Measurements from ENCODE around the gene ELAC1.
"Not testable (repeated sequence)": the region's sequence is repeated elsewhere in the genome, so short reads cannot be mapped to it uniquely, and the experiment has no call there.

Gene ELAC1

GRCh38 chr18:50944245-50944932 lies 23.5 kb upstream of the ELAC1 start:
- Histone ChIP-seq H3K9me3 (ENCODE audit: low read length) (no peaks in the 10 kb centered on the region), H3K4me1 (ENCODE audit: insufficient read depth, low read length) (no peaks in the 10 kb centered on the region), H3K36me3 (ENCODE audit: insufficient read depth, low read length) (no peaks in the 10 kb centered on the region), H3K9ac (ENCODE audit: low read length) (no peak overlapping the region), H3K27ac (ENCODE audit: low read depth, low read length) (no peak overlapping the region), H3K4me3 (ENCODE audit: low read depth in 1 of 2, low read length in 2 of 2) (no peak overlapping the region), H3K27me3 (ENCODE audit: control insufficient read depth in 1 of 2, insufficient read depth in 2 of 2, low read length in 2 of 2) (no peaks in the 10 kb centered on the region)

DNA sequence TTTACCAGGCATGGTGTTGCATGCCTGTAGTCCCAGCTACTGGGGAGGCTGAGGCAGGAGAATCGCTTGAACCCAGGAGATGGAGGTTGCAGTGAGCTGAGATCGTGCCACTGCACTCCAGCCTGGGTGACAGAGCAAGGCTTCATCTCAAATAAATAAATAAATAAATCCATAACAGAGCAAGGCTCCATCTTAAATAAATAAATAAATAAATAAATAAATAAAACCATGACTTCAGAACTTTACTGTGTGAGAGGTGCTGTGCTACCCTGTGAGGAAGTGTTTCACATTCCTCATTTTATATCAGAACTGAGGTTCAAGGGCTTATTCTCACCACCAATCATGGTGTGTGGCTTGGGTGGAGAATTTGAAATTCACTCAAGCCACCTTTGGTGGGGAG lies 21.9 kb upstream of the ELAC1 start:
- H3K27ac ChIP-seq (ENCODE audit: low read depth, low read length); H3K9me3 ChIP-seq (ENCODE audit: low read length); H3K27me3 ChIP-seq (ENCODE audit: control insufficient read depth in 1 of 2, insufficient read depth in 2 of 2, low read length in 2 of 2); H3K4me3 ChIP-seq (ENCODE audit: low read depth in 1 of 2, low read length in 2 of 2); H3K9ac ChIP-seq (ENCODE audit: low read length); H3K36me3 ChIP-seq (ENCODE audit: insufficient read depth, low read length); H3K4me1 ChIP-seq (ENCODE audit: insufficient read depth, low read length): not testable (repeated sequence)

GRCh38 chr18:50947899-50948298 lies 19.9 kb upstream of the ELAC1 start:
- no peaks in the 10 kb centered on the region for H3K9me3 ChIP-seq (ENCODE audit: low read length)
- no peak overlapping the region for H3K9ac ChIP-seq (ENCODE audit: low read length)
- no peak overlapping the region for H3K4me3 ChIP-seq (ENCODE audit: low read depth in 1 of 2, low read length in 2 of 2)
- no peaks in the 10 kb centered on the region for H3K27me3 ChIP-seq (ENCODE audit: control insufficient read depth in 1 of 2, insufficient read depth in 2 of 2, low read length in 2 of 2)
- H3K4me1 ChIP-seq (ENCODE audit: insufficient read depth, low read length), result no peaks in the 10 kb centered on the region
- no peak overlapping the region for H3K27ac ChIP-seq (ENCODE audit: low read depth, low read length)
- H3K36me3 ChIP-seq (ENCODE audit: insufficient read depth, low read length), result no peaks in the 10 kb centered on the region

- Histone ChIP-seq H3K9ac (ENCODE audit: low read length) (no peak overlapping the region), H3K36me3 (ENCODE audit: insufficient read depth, low read length) (no peaks in the 10 kb centered on the region), H3K4me3 (ENCODE audit: low read depth in 1 of 2, low read length in 2 of 2) (no peak overlapping the region), H3K27me3 (ENCODE audit: control insufficient read depth in 1 of 2, insufficient read depth in 2 of 2, low read length in 2 of 2) (no peaks in the 10 kb centered on the region), H3K9me3 (ENCODE audit: low read length) (no peaks in the 10 kb centered on the region), H3K27ac (ENCODE audit: low read depth, low read length) (no peak overlapping the region), H3K4me1 (ENCODE audit: insufficient read depth, low read length) (no peaks in the 10 kb centered on the region)
Measured at GRCh38 chr18:50949185-50949584, 18.7 kb upstream of the ELAC1 start.

DNA sequence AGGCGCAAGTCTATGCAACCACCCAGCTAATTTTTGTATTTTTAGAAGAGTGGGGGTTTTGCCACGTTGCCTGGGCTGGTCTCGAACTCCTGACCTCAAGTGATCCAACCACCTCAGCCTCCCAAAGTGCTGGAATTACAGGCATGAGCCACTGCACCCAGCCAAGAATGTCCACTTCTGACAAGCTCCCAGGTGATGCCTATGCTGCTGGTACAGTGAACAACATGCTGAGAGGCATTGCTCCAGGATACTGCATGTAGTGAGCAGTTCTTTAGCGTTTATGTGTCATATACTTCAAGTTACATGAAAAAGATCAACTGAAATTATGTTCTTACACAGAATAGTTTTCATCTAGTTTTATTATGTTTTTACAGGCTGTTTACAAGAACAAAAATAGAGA lies 17.2 kb upstream of the ELAC1 start:
- Histone ChIP-seq H3K27ac (ENCODE audit: low read depth, low read length) (no peak overlapping the region), H3K4me3 (ENCODE audit: low read depth in 1 of 2, low read length in 2 of 2) (no peak overlapping the region), H3K9ac (ENCODE audit: low read length) (no peak overlapping the region), H3K27me3 (ENCODE audit: control insufficient read depth in 1 of 2, insufficient read depth in 2 of 2, low read length in 2 of 2) (no peaks in the 10 kb centered on the region), H3K4me1 (ENCODE audit: insufficient read depth, low read length) (no peaks in the 10 kb centered on the region), H3K36me3 (ENCODE audit: insufficient read depth, low read length) (no peaks in the 10 kb centered on the region), H3K9me3 (ENCODE audit: low read length) (no peaks in the 10 kb centered on the region)

GRCh38 chr18:50953822-50954221 lies 14.0 kb upstream of the ELAC1 start:
- no peaks in the 10 kb centered on the region for H3K36me3 ChIP-seq (ENCODE audit: insufficient read depth, low read length)
- H3K9ac ChIP-seq (ENCODE audit: low read length), result no peak overlapping the region
- H3K9me3 ChIP-seq (ENCODE audit: low read length), result no peaks in the 10 kb centered on the region
- H3K27ac ChIP-seq (ENCODE audit: low read depth, low read length), result no peak overlapping the region
- H3K4me3 ChIP-seq (ENCODE audit: low read depth in 1 of 2, low read length in 2 of 2), result no peak overlapping the region
- H3K4me1 ChIP-seq (ENCODE audit: insufficient read depth, low read length), result no peaks in the 10 kb centered on the region
- H3K27me3 ChIP-seq (ENCODE audit: control insufficient read depth in 1 of 2, insufficient read depth in 2 of 2, low read length in 2 of 2), result no peaks in the 10 kb centered on the region

DNA sequence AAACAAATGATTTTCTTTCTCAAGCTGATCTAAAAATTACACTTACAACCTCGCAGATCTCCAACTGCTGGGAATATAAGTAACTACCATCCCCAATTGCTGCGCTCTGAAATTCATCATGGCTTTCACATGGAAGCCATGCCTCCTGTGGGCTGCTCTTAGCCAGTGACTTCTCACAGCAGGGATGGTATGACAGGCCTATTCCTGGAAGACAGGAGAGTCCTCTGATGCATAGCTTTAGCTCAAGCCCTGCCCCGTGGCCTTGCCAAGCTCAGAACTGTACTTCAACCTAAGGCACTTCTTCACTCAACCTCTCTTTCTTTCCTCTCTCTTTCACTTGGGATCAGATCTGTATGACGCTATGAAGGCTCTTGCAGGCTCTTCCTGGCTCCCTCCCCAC lies 12.6 kb upstream of the ELAC1 start:
- Histone ChIP-seq H3K36me3 (ENCODE audit: insufficient read depth, low read length) (no peaks in the 10 kb centered on the region), H3K9me3 (ENCODE audit: low read length) (no peaks in the 10 kb centered on the region)

DNA sequence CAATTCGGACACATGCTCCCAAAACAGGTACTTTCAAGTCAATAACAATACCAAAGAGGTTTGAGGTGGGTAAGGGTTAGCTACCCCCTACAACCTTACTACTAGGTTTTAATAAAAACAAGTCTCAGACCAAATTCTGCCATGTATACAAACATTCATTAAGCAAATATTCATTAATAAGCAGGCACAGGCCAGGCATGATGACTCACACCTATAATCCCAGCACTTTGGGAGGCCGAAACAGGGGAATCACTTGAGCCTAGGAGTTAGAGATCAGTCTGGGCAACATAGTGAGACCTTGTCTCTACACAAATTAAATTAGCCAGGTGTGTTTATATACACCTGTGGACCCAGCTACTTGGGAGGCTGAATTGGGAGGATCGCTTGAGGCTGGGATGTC lies 11.7 kb upstream of the ELAC1 start:
- H3K4me3 ChIP-seq (ENCODE audit: low read depth in 1 of 2, low read length in 2 of 2), result no peak overlapping the region
- no peaks in the 10 kb centered on the region for H3K9me3 ChIP-seq (ENCODE audit: low read length)
- no peaks in the 10 kb centered on the region for H3K36me3 ChIP-seq (ENCODE audit: insufficient read depth, low read length)
- H3K27ac ChIP-seq (ENCODE audit: low read depth, low read length), result no peak overlapping the region
- H3K4me1 ChIP-seq (ENCODE audit: insufficient read depth, low read length), result no peaks in the 10 kb centered on the region
- H3K27me3 ChIP-seq (ENCODE audit: control insufficient read depth in 1 of 2, insufficient read depth in 2 of 2, low read length in 2 of 2), result no peaks in the 10 kb centered on the region
- H3K9ac ChIP-seq (ENCODE audit: low read length), result no peak overlapping the region

More for the DNA sequence above, 12.6 kb upstream of the ELAC1 start:
- Histone ChIP-seq H3K4me1 (ENCODE audit: insufficient read depth, low read length) (no peaks in the 10 kb centered on the region), H3K27me3 (ENCODE audit: control insufficient read depth in 1 of 2, insufficient read depth in 2 of 2, low read length in 2 of 2) (no peaks in the 10 kb centered on the region), H3K27ac (ENCODE audit: low read depth, low read length) (no peak overlapping the region), H3K9ac (ENCODE audit: low read length) (no peak overlapping the region), H3K4me3 (ENCODE audit: low read depth in 1 of 2, low read length in 2 of 2) (no peak overlapping the region)

DNA sequence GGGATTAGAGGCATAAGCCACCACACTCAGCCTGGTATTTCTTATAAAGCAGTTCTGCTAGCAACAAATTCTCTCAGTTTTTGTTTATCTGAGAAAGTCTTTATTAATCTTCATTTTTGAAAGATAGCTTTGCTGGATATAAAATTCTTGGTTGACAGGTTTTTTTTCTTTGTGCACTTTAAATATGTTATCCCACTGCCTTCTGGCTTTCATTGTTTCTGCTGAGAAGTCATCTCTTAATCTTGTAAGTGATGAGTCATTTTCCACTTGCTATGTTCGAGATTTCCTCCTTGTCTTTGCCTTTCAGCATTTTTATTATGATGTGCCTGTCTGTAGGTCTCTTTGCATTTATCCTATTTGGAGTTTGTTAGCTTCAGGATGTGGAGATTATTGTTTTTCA lies 5.9 kb upstream of the ELAC1 start:
- no peaks in the 10 kb centered on the region for H3K27me3 ChIP-seq (ENCODE audit: control insufficient read depth in 1 of 2, insufficient read depth in 2 of 2, low read length in 2 of 2)
- peaks cover 11% of the 10 kb centered on the region for H3K9me3 ChIP-seq (ENCODE audit: low read length)
- H3K27ac ChIP-seq (ENCODE audit: low read depth, low read length), result no peak overlapping the region
- no peaks in the 10 kb centered on the region for H3K4me1 ChIP-seq (ENCODE audit: insufficient read depth, low read length)
- no peak overlapping the region for H3K4me3 ChIP-seq (ENCODE audit: low read depth in 1 of 2, low read length in 2 of 2)
- H3K9ac ChIP-seq (ENCODE audit: low read length), result no peak overlapping the region
- no peaks in the 10 kb centered on the region for H3K36me3 ChIP-seq (ENCODE audit: insufficient read depth, low read length)

DNA sequence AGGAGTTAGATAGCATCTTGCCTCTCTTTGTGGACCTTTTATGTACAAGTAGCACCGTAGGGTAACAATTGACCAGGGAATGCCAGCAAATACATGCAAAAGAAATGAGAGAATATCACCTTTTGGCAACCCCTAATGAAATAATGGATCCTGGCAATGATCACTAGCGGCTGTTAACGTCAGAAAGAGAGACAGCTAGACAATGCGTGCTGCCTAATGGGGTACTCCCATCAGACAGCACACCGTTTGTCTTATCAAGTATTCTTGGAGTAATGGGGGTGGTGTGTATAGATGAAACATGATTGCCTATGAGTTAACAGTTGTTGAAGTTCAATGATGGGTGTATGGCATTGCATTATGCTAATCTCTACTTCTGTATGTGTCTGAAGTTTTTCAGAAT lies 1.6 kb downstream of the ELAC1 start:
- Histone ChIP-seq H3K27me3 (ENCODE audit: control insufficient read depth in 1 of 2, insufficient read depth in 2 of 2, low read length in 2 of 2) (no peaks in the 10 kb centered on the region), H3K4me3 (ENCODE audit: low read depth in 1 of 2, low read length in 2 of 2) (no peak overlapping the region), H3K9me3 (ENCODE audit: low read length) (no peaks in the 10 kb centered on the region), H3K9ac (ENCODE audit: low read length) (no peak overlapping the region), H3K27ac (ENCODE audit: low read depth, low read length) (no peak overlapping the region), H3K36me3 (ENCODE audit: insufficient read depth, low read length) (peaks cover 4% of the 10 kb centered on the region), H3K4me1 (ENCODE audit: insufficient read depth, low read length) (peaks cover 21% of the 10 kb centered on the region)

- Histone ChIP-seq H3K4me1 (ENCODE audit: insufficient read depth, low read length) (peaks cover 21% of the 10 kb centered on the region), H3K27ac (ENCODE audit: low read depth, low read length) (no peak overlapping the region), H3K36me3 (ENCODE audit: insufficient read depth, low read length) (peaks cover 9% of the 10 kb centered on the region), H3K9ac (ENCODE audit: low read length) (no peak overlapping the region), H3K9me3 (ENCODE audit: low read length) (no peaks in the 10 kb centered on the region), H3K27me3 (ENCODE audit: control insufficient read depth in 1 of 2, insufficient read depth in 2 of 2, low read length in 2 of 2) (no peaks in the 10 kb centered on the region), H3K4me3 (ENCODE audit: low read depth in 1 of 2, low read length in 2 of 2) (no peak overlapping the region)
Measured at GRCh38 chr18:50970006-50970405, 2.2 kb downstream of the ELAC1 start.

- Histone ChIP-seq H3K36me3 (ENCODE audit: insufficient read depth, low read length) (peaks cover 20% of the 10 kb centered on the region), H3K4me1 (ENCODE audit: insufficient read depth, low read length) (peaks cover 19% of the 10 kb centered on the region)
- H3K27ac ChIP-seq (ENCODE audit: low read depth, low read length); H3K9me3 ChIP-seq (ENCODE audit: low read length); H3K4me3 ChIP-seq (ENCODE audit: low read depth in 1 of 2, low read length in 2 of 2); H3K9ac ChIP-seq (ENCODE audit: low read length); H3K27me3 ChIP-seq (ENCODE audit: control insufficient read depth in 1 of 2, insufficient read depth in 2 of 2, low read length in 2 of 2): not testable (repeated sequence)
Measured at GRCh38 chr18:50972404-50972803, 4.6 kb downstream of the ELAC1 start.

Data from muscle layer of colon (tissue), 2 donors.